ENCODE results near the gene FASTKD1.

The FASTKD1 gene

GRCh38 chr2:169507698-169508097, 66.0 kb downstream of the FASTKD1 start (continued):
- TF ChIP-seq ZNF639 (tag by site-specific recombination; IDR thresholded peaks at IDR 0.05) (0 out of 2 replicates have a peak, but pooled peaks have one; percentile 33), KLF8 (tag by site-specific recombination; IDR thresholded peaks at IDR 0.05) (peak; percentile 53; the same call in 1 of the 2 replicates), KLF10 (tag by site-specific recombination; IDR thresholded peaks at IDR 0.05) (0 out of 2 replicates have a peak, but pooled peaks have one; percentile 23), ZNF843 (tag by site-specific recombination; IDR thresholded peaks at IDR 0.05) (peak; percentile 30; the same call in 1 of the 2 replicates), ZNF366 (tag by site-specific recombination; conservative IDR thresholded peaks at IDR 0.05) (peak; percentile 54), ZEB2 (tag by site-specific recombination; IDR thresholded peaks at IDR 0.05) (peak; percentile 61), ZNF341 (tag by site-specific recombination; IDR thresholded peaks at IDR 0.05; ENCODE audit: low read depth) (no peak), ZNF707 (tag by site-specific recombination; IDR thresholded peaks at IDR 0.05) (no peak)

GRCh38 chr2:169504651-169505050, 69.0 kb downstream of the FASTKD1 start:
- CTCF ChIA-PET, result no interaction called here

More at GRCh38 chr2:169504651-169505050, 69.0 kb downstream of the FASTKD1 start:
- POLR2A ChIA-PET, result no interaction called here
- no peak overlapping the region for H3K4me3 ChIP-seq (ENCODE audit: low read depth, low read length)
- H3K9me3 ChIP-seq (ENCODE audit: control insufficient read depth, insufficient read depth, low read depth, low read length), result no peaks in the 10 kb centered on the region
- TF ChIP-seq FEZF1 (tag by site-specific recombination; IDR thresholded peaks at IDR 0.05) (no peak), PRDM10 (tag by site-specific recombination; IDR thresholded peaks at IDR 0.05) (no peak), ZNF529 (tag by site-specific recombination; IDR thresholded peaks at IDR 0.05; ENCODE audit: insufficient replicate concordance) (no peak), CTCF (tag by site-specific recombination; IDR thresholded peaks at IDR 0.05) (no peak), ZNF132 (tag by site-specific recombination; IDR thresholded peaks at IDR 0.05; ENCODE audit: borderline replicate concordance) (no peak), ZNF24 (tag by site-specific recombination; IDR thresholded peaks at IDR 0.05) (no peak), ZNF223 (tag by site-specific recombination; IDR thresholded peaks at IDR 0.05) (no peak)
- no peak overlapping the region for H3K27ac ChIP-seq (ENCODE audit: extremely low read depth, low read depth, low read length)
- H3K36me3 ChIP-seq (ENCODE audit: control insufficient read depth in 2 of 2, insufficient read depth in 1 of 2, low read length in 2 of 2), result peaks cover 0 to 17% of the 10 kb centered on the region in 2 experiments; a peak in 1 of 3 replicates
- peaks cover 2% of the 10 kb centered on the region; the same call in 1 of the 2 replicates for H3K4me1 ChIP-seq (ENCODE audit: control insufficient read depth, insufficient read depth, low read length)

Measured in HEK293 (cell line).